ENCODE data around the gene MYL1. TPM values are rescaled to one million over a fixed set of nuclear protein-coding genes. Genes with fewer than 3 reads are reported as not detected.

MYL1 gene
- total and polyA plus RNA-seq, 8 donors: 0.45 to 7.3 TPM; not detected in 6

DNA sequence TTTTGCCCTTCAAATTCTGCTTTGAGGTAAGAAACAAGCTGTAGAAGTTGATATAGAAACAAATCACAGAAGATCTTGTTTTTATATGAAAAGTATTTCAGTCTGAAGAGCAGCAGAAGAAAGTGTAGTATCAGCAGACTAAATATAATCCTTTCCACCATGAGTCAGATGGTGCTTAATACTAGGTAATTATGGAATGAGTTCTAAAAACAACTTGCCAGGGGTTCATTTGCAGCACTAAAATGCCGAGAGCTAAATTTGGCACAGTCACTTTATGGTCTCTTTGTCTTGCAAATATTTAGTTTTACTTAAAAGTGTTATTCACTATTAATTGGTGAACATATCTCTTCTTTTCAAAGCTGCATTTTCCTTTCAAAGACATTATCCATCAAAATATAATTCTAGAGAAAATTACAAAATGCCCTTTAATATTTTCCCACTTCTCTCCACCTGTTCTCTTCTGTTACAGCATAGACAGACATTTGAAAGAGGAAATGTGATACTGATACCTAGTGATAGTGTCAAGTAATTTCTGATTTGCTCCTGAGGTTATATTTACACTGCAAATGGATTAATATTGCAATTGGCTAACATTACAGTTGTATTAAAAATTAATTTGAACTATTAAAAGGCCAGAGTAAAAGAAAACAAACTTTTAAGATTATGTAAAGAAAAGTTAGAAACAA lies 5.3 kb downstream of the MYL1 start:
- 13 to 32% (median 18%) methylated on average over 1 of the region's 1 CpG for WGBS, 5 donors
- TF ChIP-seq POLR2A (IDR thresholded peaks at IDR 0.05) (no peak), CTCF (IDR thresholded peaks at IDR 0.05) (no peak), POLR2AphosphoS5 (IDR thresholded peaks at IDR 0.05) (no peak), EP300 (IDR thresholded peaks at IDR 0.05) (no peak)
- no peak for DNase-seq
- no peaks in the 10 kb centered on the region for H3K4me1 ChIP-seq
- intact Hi-C loops (cut with DNase I; ENCODE audit: low total_unique reads): no loop called here
- H3K36me3 ChIP-seq: no peaks in the 10 kb centered on the region
- H3K9me3 ChIP-seq: no peaks in the 10 kb centered on the region
- H3K4me3 ChIP-seq: no peak overlapping the region
- no peaks in the 10 kb centered on the region for H3K27me3 ChIP-seq
- H3K27ac ChIP-seq: no peak overlapping the region

DNA sequence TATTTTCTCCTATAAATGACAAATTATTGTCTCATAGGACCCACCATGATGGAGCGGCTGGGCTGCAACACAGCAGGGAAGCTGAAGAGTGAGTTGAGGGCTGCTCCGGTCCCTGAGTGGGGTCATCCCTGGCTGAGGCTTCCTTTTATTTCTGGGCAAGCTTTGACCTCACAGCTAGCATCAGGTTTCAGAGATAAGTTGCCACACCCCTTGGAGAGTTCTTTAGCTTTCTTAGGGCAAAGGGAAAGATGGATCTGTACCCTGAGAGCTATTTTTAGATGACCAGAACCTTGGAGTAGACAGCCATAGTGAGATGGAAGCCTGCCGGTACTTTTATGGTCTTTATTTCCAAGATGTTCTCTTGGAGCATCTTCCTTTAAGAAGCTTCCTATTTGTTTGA lies 11.5 kb downstream of the MYL1 start:
- Histone ChIP-seq H3K27ac (no peak overlapping the region), H3K36me3 (no peaks in the 10 kb centered on the region), H3K9me3 (no peaks in the 10 kb centered on the region), H3K4me3 (no peak overlapping the region), H3K4me1 (no peaks in the 10 kb centered on the region), H3K27me3 (no peaks in the 10 kb centered on the region)
- intact Hi-C loops (cut with DNase I; ENCODE audit: low total_unique reads): no loop called here
- 73 to 94% (median 93%) methylated on average over 3 of the region's 3 CpGs for WGBS, 5 donors
- DNase-seq: no peak
- no peak for TF ChIP-seq EP300 (IDR thresholded peaks at IDR 0.05)
- no peak for TF ChIP-seq POLR2AphosphoS5 (IDR thresholded peaks at IDR 0.05)
- TF ChIP-seq POLR2A (IDR thresholded peaks at IDR 0.05): no peak
- TF ChIP-seq CTCF (IDR thresholded peaks at IDR 0.05): no peak

DNA sequence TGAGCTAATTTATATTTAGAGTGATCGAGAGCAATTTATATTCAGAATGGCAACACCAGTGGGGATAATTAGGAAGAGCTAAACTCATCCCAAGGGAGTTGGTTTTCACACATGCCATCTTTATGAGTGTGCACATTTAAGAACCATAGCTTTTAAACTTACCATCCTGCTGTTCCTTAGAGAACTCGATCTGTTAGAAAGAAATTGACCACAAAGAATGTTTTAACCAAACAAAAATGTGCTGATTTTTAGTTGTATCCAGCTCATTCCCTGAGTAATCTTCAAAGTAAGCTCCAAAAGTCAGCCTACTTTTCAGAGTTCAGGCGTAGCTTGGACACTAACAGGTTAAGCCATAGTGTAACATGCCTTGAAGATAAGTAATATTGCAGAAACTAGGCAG lies 12.6 kb downstream of the MYL1 start:
- WGBS, 5 donors: 44 to 58% (median 46%) methylated on average over 3 of the region's 3 CpGs
- Histone ChIP-seq H3K4me3 (no peak overlapping the region), H3K27ac (no peak overlapping the region), H3K36me3 (no peaks in the 10 kb centered on the region), H3K27me3 (no peaks in the 10 kb centered on the region), H3K4me1 (no peaks in the 10 kb centered on the region), H3K9me3 (no peaks in the 10 kb centered on the region)
- TF ChIP-seq POLR2A (IDR thresholded peaks at IDR 0.05) (no peak), EP300 (IDR thresholded peaks at IDR 0.05) (no peak), POLR2AphosphoS5 (IDR thresholded peaks at IDR 0.05) (no peak), CTCF (IDR thresholded peaks at IDR 0.05) (no peak)
- intact Hi-C loops (cut with DNase I; ENCODE audit: low total_unique reads): no loop called here
- no peak for DNase-seq

DNA sequence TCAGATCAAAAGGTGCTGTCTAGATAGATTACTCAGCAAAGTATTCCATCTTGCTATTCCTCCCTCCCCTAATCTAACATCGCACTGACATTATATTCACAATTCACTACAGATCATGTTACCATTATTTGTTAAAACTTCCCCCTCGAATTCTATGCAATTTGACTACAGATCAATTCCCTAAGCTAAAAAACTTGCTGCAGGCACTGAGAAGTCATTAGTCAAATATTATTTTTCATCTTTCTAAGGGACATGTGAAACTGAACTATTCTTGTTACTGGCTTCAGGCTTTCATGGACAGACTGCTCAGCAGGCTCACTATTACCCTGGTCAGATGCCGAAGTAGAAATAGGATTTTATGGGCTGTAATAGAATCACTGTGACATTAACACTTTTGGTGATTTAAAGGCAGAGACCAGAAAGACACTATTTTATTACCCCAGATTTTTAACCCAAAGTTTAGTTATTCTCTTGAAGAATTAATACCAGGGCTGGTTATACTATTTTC lies 15.1 kb downstream of the MYL1 start:
- TF ChIP-seq CTCF (IDR thresholded peaks at IDR 0.05) (no peak), EP300 (IDR thresholded peaks at IDR 0.05) (no peak), POLR2AphosphoS5 (IDR thresholded peaks at IDR 0.05) (no peak), POLR2A (IDR thresholded peaks at IDR 0.05) (no peak)
- Histone ChIP-seq H3K4me1 (no peaks in the 10 kb centered on the region), H3K27me3 (no peaks in the 10 kb centered on the region), H3K36me3 (no peaks in the 10 kb centered on the region), H3K4me3 (no peak overlapping the region), H3K9me3 (no peaks in the 10 kb centered on the region), H3K27ac (no peak overlapping the region)
- intact Hi-C loops (cut with DNase I; ENCODE audit: low total_unique reads): no loop called here
- WGBS, 5 donors: 63 to 77% (median 69%) methylated on average over 3 of the region's 3 CpGs
- no peak for DNase-seq

All from stomach (tissue), 9 donors.